Measurements from ENCODE around the gene PDZD2.
"Not testable (repeated sequence)": the region's sequence is repeated elsewhere in the genome, so short reads cannot be mapped to it uniquely, and the experiment has no call there.

PDZD2 gene

DNA sequence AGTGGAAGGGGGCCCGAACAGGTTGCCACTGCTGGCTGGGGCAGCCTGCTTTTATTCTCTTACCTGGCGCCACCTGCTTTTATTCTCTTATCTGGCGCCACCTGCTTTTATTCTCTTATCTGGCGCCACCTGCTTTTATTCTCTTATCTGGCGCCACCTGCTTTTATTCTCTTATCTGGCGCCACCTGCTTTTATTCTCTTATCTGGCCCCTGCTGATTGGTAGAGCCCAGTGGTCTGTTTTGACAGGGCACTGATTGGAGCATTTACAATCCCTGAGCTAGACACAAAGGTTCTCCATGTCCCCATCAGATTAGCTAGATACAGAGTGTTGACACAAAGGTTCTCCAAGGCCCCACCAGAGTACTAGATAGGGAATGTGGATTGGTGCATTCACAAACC lies 52.5 kb downstream of the PDZD2 start:
- DNase-seq (ENCODE audit: low read depth in 2 of 2), result not testable (repeated sequence)

DNA sequence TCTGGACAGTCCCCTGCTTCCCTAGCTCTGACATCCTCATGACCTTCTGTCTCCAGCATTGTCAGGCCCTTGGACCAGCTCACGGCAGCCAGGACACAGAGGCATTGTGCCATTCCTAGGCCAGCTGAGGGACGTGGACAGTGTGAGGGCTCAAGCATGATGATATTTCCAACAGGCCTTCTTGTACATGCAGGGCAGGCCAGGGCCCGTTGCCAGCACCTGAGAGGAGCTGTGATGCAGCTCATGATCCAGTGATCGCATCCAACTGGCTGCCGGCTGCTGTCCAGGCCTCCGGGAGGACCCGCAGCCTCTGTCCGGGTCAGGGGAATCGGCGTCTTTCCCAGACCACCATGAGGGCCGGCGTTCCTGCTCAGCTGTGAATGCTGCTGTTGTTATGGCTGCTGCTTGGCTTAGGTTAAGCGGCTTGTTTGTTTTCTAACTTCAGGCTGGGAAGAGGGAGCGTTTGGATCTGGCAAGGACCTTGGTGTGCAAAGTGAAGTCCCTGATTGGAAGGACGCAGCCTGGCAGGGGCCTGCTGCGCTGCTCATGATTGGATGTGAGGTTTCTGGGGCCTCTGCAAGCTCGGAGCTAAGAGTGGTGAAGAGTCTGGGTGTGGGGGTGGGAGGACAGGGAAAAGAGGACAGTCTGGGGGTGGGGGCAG lies 53.8 kb downstream of the PDZD2 start:
- DNase-seq (ENCODE audit: low read depth in 2 of 2), result no peak

DNA sequence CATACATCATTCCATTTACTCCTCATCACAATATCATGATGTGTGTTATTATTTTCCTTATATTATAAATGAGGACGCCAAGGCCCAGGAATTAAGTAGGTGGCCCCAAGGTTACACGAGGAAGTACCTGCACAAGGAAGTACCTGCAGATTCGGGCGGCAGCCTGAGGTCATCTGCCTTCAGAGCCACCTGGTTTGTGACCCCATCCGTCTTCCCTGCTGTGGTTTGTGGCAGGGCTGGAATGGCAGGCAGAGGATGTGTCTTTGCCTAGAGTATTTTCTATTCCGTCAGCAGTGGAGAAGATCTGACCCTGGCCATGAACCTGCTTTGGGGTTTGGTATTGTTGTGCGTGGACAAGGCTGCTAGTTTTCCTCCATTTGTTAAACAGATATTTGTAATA lies 59.7 kb downstream of the PDZD2 start:
- DNase-seq (ENCODE audit: low read depth in 2 of 2), result no peak

DNA sequence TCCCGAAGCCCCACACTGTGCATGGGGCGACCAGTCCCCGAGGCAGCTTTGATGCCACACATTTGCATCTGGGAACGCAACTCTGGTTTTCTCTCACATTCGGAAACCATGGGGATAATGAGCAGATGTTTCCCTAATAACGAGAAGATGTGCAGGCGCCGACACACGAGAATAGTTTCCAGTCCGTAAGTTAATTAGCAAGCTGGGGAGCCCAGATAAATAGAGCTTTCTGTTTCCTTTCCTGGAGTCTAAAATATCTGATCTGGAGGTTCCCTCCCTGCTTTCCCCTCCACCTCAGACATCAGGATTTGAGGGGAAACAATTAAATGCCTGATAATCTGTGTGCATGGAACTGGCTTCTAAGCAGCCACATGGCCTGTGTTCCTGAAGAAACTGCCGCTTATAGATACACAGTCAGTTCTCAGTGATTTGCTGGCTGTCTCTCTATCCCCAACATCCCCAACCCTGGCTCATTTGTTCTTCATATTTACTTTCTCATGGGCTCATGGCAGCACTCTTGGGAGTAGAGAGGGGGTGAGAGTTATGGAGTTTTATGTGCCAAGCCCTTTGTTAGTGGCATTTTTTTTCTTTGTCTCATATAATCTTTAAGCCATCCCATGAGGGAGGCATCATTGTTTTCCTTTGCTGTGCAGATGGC lies 62.8 kb downstream of the PDZD2 start:
- no peak for DNase-seq (ENCODE audit: low read depth in 2 of 2)

DNA sequence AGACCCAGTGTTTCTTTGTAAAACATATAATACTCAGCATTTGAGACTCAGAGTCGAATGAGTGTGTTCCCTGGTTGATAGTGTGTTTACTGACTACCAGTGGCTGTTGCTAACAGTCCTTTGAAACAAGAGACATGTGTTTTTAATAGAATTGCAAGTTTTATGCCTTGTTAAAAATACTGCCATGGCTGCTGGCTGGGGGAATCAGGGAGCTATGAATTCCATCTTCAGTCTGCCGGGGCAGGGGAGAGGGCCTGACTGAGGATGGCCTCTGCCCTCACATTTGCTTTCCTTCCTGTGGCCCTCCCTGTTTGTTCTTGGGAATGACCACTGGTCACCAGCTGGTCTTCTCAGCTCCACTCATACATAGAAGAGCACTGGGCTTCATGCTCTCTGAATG lies 63.8 kb downstream of the PDZD2 start:
- no peak for DNase-seq (ENCODE audit: low read depth in 2 of 2)

DNA sequence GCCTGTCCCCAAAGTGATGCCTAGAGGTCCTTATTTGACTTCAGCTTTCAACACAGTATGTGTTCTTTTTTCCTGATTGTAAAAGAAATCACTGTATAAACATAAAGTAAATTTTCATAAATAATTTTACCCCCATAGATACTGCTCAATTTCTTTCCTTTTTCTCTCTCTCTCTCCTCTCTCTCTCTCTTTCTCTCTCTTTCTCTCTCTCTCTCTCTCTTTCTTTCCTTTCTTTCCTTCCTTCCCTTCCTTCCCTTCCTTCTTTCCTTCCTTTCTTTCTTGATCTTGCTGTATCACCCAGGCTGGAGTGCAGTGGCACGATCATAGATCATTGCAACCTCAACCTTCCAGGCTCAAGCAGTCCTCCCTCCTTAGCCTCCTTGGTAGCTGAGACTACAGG lies 64.8 kb downstream of the PDZD2 start:
- DNase-seq (ENCODE audit: low read depth in 2 of 2), result no peak

DNA sequence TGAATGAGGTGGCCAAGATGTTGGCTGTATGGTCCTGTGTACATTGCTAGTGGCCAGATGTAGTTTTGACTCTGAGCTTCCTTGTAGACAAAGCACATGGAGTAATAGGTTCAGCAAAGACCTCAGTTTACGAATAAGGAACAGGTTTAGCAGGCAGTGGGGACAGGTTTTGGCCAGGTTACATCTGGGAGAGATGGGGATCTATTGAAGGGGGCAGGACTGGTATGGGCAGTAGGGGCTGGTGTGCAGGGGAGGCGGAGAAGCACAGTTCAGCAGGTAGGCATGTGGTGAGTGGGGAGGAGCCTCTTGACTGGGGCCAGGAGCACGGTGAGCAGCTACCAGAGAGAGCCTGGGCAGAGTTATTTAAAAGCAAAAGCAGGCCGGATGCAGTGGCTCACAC lies 67.3 kb downstream of the PDZD2 start:
- no peak for DNase-seq (ENCODE audit: low read depth in 2 of 2)

DNA sequence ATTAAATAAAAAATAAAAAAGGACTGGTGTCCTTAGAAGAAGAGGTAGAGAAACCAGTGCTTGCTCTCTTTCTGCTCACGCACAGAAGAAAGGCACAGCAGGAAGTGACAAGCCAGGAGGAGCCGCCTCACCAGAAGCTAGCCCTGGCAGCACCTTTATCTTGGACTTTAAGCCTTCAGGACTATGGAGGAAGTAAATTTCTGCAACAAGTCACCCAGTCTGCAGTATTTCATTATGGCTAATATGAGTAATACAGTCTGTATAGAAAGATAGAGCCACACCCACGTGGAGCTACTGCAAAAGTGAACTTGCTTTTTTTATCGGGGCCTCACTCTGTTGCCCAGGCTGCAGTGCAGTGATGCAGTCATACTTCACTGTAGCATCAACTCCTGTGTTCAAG lies 68.4 kb downstream of the PDZD2 start:
- DNase-seq (ENCODE audit: low read depth in 2 of 2), result no peak

DNA sequence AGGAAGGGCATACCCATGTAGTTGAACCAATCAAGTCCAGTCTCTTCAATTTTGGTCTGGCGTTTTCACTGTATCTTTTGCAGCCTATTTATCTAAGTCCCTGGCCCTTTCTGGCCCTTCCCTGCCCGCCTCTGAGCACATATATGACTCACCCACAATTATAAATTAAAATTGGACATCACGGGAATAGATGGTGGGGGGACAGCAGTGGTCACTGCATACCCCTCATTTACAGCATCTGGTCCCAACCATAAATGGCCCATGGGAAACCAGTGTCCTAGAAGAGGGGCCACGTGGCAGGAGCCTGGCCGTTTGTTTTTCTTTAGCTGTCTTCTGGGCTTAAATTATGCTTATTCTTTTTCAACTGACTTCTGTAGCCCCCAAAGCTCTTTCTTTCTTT lies 69.2 kb downstream of the PDZD2 start:
- DNase-seq (ENCODE audit: low read depth in 2 of 2), result no peak

DNA sequence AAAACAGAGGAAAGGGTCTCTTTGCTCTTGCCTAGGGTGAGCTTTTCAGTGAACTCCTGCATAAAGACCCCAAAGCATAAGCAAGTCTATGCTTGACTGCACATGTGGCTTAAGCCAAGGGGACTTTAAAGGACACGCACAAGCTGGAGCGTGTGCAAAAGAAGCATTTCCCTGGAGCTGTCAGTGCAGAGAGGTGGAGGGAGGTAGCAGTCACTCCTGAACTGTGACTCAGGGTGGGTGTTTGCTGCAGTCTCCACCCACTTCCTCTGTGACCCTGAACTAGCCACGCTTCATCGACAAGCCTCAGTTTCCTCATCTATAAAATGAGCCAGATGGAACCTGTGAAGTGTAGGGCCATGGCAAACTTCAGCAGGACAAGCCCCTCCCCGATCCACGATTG lies 72.4 kb downstream of the PDZD2 start:
- no peak for DNase-seq (ENCODE audit: low read depth in 2 of 2)

DNA sequence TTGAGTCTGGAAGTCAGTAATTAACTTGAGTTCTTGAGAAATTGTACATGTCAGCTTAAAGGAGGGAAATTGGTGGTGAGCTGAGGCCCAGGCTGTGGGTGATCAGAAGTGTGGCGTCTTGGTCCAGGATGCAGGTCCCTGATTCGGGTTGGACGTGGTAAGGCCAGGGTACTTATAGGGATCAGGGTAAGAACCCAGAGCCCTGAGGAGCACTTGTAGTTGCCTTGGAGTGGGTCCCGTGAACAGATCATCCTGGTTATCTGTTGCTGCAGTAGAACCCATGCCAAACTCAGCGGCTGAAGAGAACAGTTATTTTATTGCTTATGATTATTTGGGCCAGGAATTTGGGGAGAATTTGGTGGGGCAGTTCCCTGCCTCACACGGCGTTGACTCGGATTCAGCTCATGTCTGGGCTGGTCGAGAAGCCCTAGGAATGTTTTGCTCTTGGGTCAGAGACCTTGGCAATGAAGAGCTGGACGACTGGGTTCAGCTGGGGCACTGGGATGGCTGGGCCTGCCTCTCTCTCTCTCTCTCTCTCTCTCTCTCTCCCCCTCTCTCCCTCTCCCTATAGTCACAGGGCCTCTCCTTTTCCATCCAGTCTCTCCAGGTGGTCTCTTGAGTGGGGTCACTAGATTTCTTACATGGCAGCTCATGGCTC lies 73.1 kb downstream of the PDZD2 start:
- DNase-seq (ENCODE audit: low read depth in 2 of 2), result no peak

DNA sequence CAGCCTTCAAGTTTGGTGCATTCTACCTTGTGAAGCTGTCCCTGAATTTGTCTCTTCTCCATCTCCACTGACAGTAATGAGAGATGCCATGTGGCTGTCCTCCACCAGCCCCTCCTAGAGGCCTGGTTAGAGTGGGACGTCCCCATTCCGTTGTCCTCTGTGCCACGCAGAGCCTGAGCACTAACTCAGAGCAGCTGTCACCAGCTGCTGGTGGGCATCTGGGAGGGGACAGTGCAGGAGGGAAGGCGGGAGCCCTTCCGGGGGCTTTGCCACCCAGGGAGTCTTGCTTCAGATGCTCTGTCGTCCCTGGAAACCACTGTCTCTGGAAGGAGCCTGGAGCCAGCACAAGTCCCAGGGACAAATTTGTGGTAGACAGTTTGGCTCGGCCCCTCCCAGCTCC lies 78.6 kb downstream of the PDZD2 start:
- no peak for DNase-seq (ENCODE audit: low read depth in 2 of 2)

DNA sequence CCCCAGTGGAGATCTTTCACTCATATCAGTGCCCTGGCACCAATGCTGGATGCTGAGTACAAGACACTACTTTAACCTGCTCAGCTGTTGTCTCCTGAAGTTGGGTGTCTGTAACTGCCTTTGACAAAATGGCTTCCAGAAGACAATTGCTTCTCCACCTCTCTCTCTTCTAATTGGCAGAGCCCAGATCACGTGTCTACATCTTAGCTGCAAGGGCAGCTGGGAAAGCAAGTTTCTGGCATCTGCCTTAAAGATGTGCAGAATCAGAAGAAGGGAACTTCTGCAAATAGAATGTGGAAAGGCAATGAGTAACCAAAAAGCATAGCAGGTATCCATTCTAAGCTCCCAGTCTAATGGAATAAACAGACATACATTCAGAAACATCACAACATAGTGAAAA lies 81.1 kb downstream of the PDZD2 start:
- DNase-seq (ENCODE audit: low read depth in 2 of 2), result no peak

DNA sequence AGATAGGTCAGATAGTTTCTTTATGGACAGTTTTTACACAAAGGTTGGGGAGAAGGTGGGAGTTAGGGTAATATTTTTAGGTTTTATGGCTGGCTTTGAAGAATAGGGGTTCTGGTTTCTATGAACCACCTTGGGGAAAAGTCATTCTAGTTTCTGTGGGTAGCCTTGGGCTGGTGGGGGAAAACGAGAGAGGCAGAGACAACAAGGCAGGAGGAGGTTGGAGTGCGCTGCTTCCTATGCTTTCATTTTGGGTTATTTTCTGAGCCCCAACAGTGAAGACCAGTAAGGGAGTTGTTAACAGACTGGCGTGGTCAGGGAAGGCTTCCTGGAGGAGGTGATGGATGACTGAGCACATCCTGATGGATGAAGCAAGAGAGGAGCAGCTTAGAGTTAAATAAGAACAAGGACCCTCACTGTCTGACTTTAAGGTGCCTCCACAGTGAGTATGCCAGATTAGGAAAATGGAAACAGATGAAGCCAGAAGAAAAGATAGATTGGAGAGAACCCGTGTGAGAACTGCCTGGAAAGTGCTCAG lies 81.9 kb downstream of the PDZD2 start:
- DNase-seq (ENCODE audit: low read depth in 2 of 2), result no peak

DNA sequence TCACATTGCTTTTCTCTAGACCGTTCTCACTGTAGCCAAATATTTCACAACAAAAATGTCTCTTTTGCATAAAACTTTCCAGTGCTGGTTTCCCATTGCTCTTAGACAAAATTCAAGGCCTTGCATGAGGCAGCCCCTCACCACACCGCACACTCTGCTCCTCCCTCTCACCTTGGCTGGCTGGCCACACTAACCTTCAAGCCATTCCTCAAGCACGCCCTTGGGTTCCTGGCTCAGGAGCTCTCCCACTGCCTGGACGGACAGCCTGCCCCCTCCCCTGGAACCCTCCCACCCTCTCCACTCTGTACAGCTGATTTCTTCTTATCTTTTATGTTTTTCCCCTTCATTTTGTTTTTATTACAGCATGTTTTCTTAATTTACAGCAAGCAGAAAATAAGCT lies 83.2 kb downstream of the PDZD2 start:
- DNase-seq (ENCODE audit: low read depth in 2 of 2), result no peak

DNA sequence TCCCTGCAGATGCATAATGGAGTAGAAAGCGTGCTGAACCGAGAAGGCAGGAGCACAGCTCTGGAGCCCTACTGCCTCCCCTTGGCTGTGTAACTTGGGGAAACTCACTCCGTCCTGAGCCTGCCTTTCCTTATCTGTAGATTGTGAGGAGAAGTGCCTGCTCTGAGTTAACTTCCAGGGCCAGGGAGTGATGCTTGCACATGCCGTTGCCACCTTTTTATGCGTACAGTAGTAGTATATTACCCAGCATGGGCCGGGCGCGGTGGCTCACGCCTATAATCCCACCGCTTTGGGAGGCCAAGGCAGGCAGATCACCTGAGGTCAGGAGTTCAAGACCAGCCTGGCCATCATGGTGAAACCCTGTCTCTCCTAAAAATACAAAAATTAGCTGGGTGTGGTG lies 87.1 kb downstream of the PDZD2 start:
- no peak for DNase-seq (ENCODE audit: low read depth in 2 of 2)

DNA sequence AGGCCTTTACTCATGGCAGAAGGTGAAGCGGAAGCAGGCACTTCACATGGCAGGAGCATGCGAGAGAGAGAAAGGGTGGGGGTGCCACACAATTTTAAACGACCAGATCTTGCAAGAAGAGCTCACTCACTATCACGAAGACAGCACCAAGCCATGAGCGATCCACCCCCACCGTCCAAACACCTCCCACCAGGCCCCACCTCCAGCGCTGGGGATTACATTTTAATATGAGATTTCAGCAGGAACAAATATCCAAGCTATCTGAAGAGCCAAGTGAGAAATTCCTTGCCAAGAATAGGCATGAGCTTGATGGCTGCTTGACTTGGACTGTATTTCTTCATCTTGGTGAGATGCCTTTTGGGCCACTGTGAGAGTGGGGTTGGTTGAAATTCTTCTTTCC lies 88.0 kb downstream of the PDZD2 start:
- no peak for DNase-seq (ENCODE audit: low read depth in 2 of 2)

DNA sequence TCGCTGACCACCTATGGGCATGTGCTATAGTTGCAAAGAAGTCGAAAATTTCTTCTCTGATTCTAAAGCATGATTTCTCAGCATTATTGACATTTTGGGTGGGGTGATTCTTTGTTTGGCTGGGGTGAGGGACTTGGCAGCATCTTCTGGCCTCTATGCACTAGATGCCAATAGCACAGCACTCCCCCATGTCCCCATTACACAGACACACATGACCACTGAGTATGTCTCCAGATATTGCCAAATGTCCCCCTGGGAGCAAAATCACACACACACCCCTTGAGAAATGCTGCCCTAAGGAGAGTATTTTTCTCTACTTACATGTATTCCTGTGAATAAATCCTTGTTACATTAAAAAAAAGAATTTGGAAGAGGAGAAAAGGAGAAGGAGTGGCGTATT lies 89.1 kb downstream of the PDZD2 start:
- no peak for DNase-seq (ENCODE audit: low read depth in 2 of 2)

DNA sequence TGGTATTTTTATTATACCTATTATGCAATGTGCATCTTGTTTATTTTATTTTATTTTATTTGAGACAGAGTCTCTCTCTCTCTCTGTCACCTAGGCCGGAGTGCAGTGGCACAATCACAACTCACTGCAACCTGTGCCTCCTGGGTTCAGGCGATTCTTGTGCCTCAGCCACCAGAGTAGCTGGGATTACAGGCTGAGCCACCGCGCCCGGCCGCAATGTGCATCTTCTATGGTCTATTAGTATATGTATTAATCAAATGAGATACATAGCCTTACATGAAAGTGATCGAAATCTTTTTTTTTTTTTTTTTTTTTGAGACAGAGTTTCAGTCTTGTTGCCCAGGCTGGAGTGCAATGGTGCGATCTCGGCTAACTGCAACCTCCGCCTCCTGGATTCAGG lies 89.9 kb downstream of the PDZD2 start:
- not testable (repeated sequence) for DNase-seq (ENCODE audit: low read depth in 2 of 2)

DNA sequence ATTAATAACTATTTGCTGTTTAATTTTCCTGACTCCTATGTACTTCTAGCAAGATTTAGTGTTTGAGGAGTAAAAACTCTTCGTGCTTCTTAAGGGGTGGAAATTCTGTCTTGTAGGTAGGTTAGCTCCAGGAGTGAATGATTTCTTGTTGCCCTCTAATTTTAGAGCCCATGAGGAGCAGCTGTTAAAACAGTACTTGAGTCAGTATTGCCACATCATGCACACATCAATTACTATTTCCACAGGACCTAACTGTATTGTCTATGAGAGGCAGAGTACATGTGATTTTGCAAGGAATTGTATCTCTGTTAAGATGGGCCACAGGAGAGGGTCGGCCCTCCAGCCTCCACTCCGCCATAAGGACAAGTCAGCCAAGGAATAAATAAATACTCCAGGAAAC lies 91.2 kb downstream of the PDZD2 start:
- no peak for DNase-seq (ENCODE audit: low read depth in 2 of 2)

DNA sequence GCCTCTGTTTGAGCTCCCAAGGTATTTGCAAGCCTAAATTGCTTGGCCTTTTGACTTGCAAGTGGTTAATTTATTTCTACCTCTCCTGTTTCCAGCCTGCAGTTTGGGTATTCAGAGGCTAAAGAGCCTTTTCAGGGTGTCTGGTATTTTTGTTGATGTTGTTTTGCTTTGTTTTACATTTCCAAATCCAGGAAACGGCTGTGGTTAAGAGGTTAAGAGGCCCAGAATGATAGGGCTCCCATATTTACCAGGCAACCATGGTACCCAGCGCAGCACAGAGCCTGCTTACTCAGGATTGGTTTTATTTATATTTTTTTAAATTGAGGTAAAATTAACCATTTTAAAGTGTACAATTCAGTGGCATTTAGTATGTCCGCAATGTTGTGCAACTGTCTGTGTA lies 92.1 kb downstream of the PDZD2 start:
- DNase-seq (ENCODE audit: low read depth in 2 of 2), result no peak

DNA sequence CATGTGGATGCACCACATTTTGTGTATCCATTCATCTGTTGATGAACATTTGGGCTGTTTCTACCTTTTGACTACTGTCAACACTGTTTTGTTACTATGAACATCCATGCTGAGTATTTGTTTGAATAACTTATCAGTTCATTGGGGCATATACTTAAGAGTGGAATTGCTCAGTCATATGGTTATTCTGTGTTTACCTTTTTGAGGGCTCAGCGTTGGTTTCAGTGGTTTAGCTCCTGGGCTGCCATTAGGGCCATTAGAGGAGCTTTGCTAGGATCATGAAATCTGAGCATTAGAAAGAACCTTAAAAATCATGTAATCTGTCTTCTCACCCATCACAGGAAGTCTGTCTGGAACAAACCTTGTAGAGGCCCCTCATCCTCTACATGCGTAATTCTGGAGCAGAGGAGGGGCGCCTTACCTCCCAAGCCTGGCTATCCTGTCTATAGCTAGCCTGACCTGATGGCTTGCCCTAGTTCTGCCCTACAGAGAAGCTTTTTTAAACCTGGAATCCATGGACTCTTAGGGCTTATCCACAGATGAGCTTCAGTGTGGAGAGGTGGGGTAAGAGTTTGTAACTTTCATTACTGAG lies 92.9 kb downstream of the PDZD2 start:
- no peak for DNase-seq (ENCODE audit: low read depth in 2 of 2)

DNA sequence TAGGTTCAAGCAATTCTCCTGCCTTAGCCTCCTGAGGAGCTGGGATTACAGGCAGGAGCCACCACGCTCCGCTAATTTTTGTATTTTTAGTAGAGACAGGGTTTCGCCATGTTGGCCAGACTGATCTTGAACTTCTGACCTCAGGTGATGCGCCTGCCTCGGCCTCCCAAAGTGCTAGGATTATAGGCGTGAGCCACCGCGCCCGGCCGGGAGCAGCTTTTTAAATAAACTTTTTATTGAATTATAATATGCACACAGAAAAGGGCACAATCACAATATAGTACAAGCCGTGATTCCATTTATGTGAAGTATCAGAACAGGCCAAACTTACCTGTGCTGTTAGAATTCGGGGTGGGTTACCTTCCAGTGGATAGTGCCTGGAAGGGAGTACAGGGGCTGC lies 93.9 kb downstream of the PDZD2 start:
- not testable (repeated sequence) for DNase-seq (ENCODE audit: low read depth in 2 of 2)
